HepG2 (cell line): ENCODE data around the gene ANO2. TPM values are rescaled to one million over a fixed set of nuclear protein-coding genes. Genes with fewer than 3 reads are reported as not detected.

Experiments used
- CBX2 ChIP-seq, 2 experiments: fragments of 200-600 bp in 1 of 2; sonication (generic); formaldehyde crosslinking in 1 of 2; IDR thresholded peaks; 2 replicates each; pipeline versions ENCODE4 v1.7.0 to v1.8.1; 2018 to 2022; ENCODE audit warnings: low read depth in 2 of 2, low read length in 1 of 2, mild to moderate bottlenecking in 1 of 2, missing genetic modification reagents in 1 of 2
- MBNL3 ChIP-seq: fragments of 250-450 bp; sonication (Bioruptor Pico); conservative IDR thresholded peaks from 2 replicates; pipeline ENCODE4 v1.8.0; 2022; ENCODE audit warnings: mild to moderate bottlenecking, inconsistent platforms
- NFYB ChIP-seq: sonication (generic); formaldehyde crosslinking; IDR thresholded peaks from 2 replicates; pipeline ENCODE4 v1.4.0; 2020; ENCODE audit warnings: missing genetic modification reagents
- NR2F2 ChIP-seq: IDR thresholded peaks from 2 replicates; pipeline ENCODE4 v1.6.1; 2012; ENCODE audit warnings: low read depth, inconsistent platforms, borderline replicate concordance
- NR2F6 ChIP-seq, 2 experiments: IDR thresholded peaks; 2 replicates each; pipeline ENCODE4 v1.6.1; 2016; ENCODE audit warnings: antibody characterized with exemption in 1 of 2, mild to moderate bottlenecking in 1 of 2
- PAXIP1 ChIP-seq: sonication (generic); formaldehyde crosslinking; conservative IDR thresholded peaks from 2 replicates; pipeline ENCODE4 v1.4.0; 2020; ENCODE audit warnings: mild to moderate bottlenecking, missing genetic modification reagents, moderate library complexity
- RARA ChIP-seq: IDR thresholded peaks from 2 replicates; pipeline ENCODE4 v1.6.1; 2016; ENCODE audit warnings: missing genetic modification reagents, missing compliant biosample characterization
- SIN3B ChIP-seq: fragments of 150-350 bp; IDR thresholded peaks from 2 replicates; pipeline ENCODE4 v1.6.1; 2014; ENCODE audit warnings: low read length
- TCF7L2 ChIP-seq: IDR thresholded peaks from 2 replicates; pipeline ENCODE4 v1.6.1; 2011; ENCODE audit warnings: mild to moderate bottlenecking, low read depth, low read length, moderate library complexity
- ZFP1 ChIP-seq: IDR thresholded peaks from 2 replicates; pipeline ENCODE4 v1.6.1; 2016
- ZFP37 ChIP-seq: sonication (generic); formaldehyde crosslinking; IDR thresholded peaks from 2 replicates; pipeline ENCODE4 v1.4.0; 2020; ENCODE audit warnings: missing genetic modification reagents, borderline replicate concordance
- ZIK1 ChIP-seq: sonication (generic); formaldehyde crosslinking; IDR thresholded peaks from 2 replicates; pipeline ENCODE4 v1.5.0; 2020; ENCODE audit warnings: mild to moderate bottlenecking, low read depth, missing genetic modification reagents, borderline replicate concordance
- ZNF143 ChIP-seq: sonication (generic); formaldehyde crosslinking; IDR thresholded peaks from 2 replicates; pipeline ENCODE4 v1.4.0; 2020; ENCODE audit warnings: missing genetic modification reagents
- ZNF646 ChIP-seq: sonication (generic); formaldehyde crosslinking; IDR thresholded peaks from 2 replicates; pipeline ENCODE4 v1.9.0; 2021; ENCODE audit warnings: mild to moderate bottlenecking, missing genetic modification reagents
- ZNF687 ChIP-seq: sonication (generic); formaldehyde crosslinking; IDR thresholded peaks from 2 replicates; pipeline ENCODE4 v1.5.1; 2020; ENCODE audit warnings: mild to moderate bottlenecking, missing genetic modification reagents, moderate library complexity
- ZNF777 ChIP-seq: sonication (generic); formaldehyde crosslinking; IDR thresholded peaks from 2 replicates; pipeline ENCODE4 v1.4.0; 2020; ENCODE audit warnings: missing genetic modification reagents
- polyA plus RNA-seq, 8 experiments: library from polyadenylated mRNA; depleted of rRNA in 3 of 8; stranded (reverse) in 7 of 8; unstranded in 1 of 8; fragments of >200 nt; fragmentation: Illumina TruSeq in 4 of 8; extraction: Trizol in 4 of 8; gene quantifications; 2 replicates each; pipeline versions ENCODE4 v1.2.1 to v1.2.3, GENCODE V29; 2011 to 2016; ENCODE audit warnings: low read depth in 4 of 8, missing spikeins in 1 of 8, mixed read lengths in 1 of 8; ENCODE audit not compliant: insufficient read depth in 1 of 8
- total RNA-seq, 5 experiments: library from RNA; depleted of rRNA; stranded (reverse); fragments of >200 nt; fragmentation: Illumina TruSeq; extraction: Trizol; gene quantifications; 2 replicates each; pipeline ENCODE4 v1.2.3, GENCODE V29; 2016; ENCODE audit warnings: low read depth in 1 of 5

The ANO2 gene
- total and polyA plus RNA-seq, 2 of the 13 experiments (the other 11 are each of a cell fraction or from before 2014, with no cell fraction given): 0.18 TPM; not detected in 1

GRCh38 chr12:5985471-5985870, 40.4 kb upstream of the ANO2 start (continued):
- TF ChIP-seq ZNF646 (CRISPR knock-in tag): no peak
- no peak for TF ChIP-seq ZIK1 (CRISPR knock-in tag)
- TF ChIP-seq NFYB: no peak
- no peak for TF ChIP-seq ZNF143 (CRISPR knock-in tag)
- no peak for TF ChIP-seq CBX2 (IDR thresholded peaks at IDR 0.05; ENCODE audit: low read depth, low read length)
- no peak for TF ChIP-seq CBX2 (CRISPR knock-in tag; IDR thresholded peaks at IDR 0.05; ENCODE audit: low read depth)
- no peak for TF ChIP-seq SIN3B
- no peak for TF ChIP-seq ZFP37 (CRISPR knock-in tag)
- no peak for TF ChIP-seq ZNF777 (CRISPR knock-in tag)
- TF ChIP-seq MBNL3: no peak
- TF ChIP-seq RARA (CRISPR knock-in tag): peak; percentile 54; the same call in 1 of the 2 replicates
- peak; percentile 30; the same call in 1 of the 2 replicates for TF ChIP-seq NR2F2
- no peak for TF ChIP-seq ZFP1 (CRISPR knock-in tag)
- peak; percentile 58 for TF ChIP-seq NR2F6 (IDR thresholded peaks at IDR 0.05)
- TF ChIP-seq NR2F6 (CRISPR knock-in tag; IDR thresholded peaks at IDR 0.05): no peak
- TF ChIP-seq PAXIP1 (CRISPR knock-in tag): peak; percentile 33; the same call in 1 of the 2 replicates
- peak; percentile 33; the same call in 1 of the 2 replicates for TF ChIP-seq ZNF687 (CRISPR knock-in tag)
- TF ChIP-seq TCF7L2: no peak
